ENCODE results near the gene EHMT1. TPM values are rescaled to one million over a fixed set of nuclear protein-coding genes. Genes with fewer than 3 reads are reported as not detected.

Gene EHMT1
- total and polyA plus RNA-seq, 4 donors: 14.7 to 85.8 (median 51.0) TPM

- ATAC-seq (ENCODE audit: low FRiP score): no peak
- H3K36me3 ChIP-seq (ENCODE audit: control insufficient read depth in 1 of 2, insufficient read depth in 2 of 2, low read length in 1 of 2): no peaks in the 10 kb centered on the region
These were observed 141.6 kb downstream of the EHMT1 start for GRCh38 chr9:137760426-137760825.

GRCh38 chr9:137761032-137761431 is 142.2 kb downstream of the EHMT1 start:
- H3K4me3 ChIP-seq (ENCODE audit: low read length in 2 of 2): no peak overlapping the region
- DNase-seq: no peak
- no peaks in the 10 kb centered on the region for H3K9me3 ChIP-seq (ENCODE audit: control insufficient read depth, low read length)
- no peak for ATAC-seq (ENCODE audit: low FRiP score)
- H3K27me3 ChIP-seq (ENCODE audit: control insufficient read depth in 1 of 2, insufficient read depth in 2 of 2, low read length in 1 of 2): no peaks in the 10 kb centered on the region
- intact Hi-C loops (cut with DNase I): no loop called here
- 31% methylated on average over 7 of the region's 7 CpGs for WGBS, 2 donors
- no peaks in the 10 kb centered on the region for H3K4me1 ChIP-seq (ENCODE audit: control insufficient read depth in 1 of 2, insufficient read depth in 2 of 2, low read length in 2 of 2)
- H3K27ac ChIP-seq (ENCODE audit: low read depth in 1 of 2, low read length in 2 of 2): no peak overlapping the region
- H3K36me3 ChIP-seq (ENCODE audit: control insufficient read depth in 1 of 2, insufficient read depth in 2 of 2, low read length in 1 of 2): no peaks in the 10 kb centered on the region

More at GRCh38 chr9:137760426-137760825, 141.6 kb downstream of the EHMT1 start:
- no peaks in the 10 kb centered on the region for H3K27me3 ChIP-seq (ENCODE audit: control insufficient read depth in 1 of 2, insufficient read depth in 2 of 2, low read length in 1 of 2)
- no peak overlapping the region for H3K4me3 ChIP-seq (ENCODE audit: low read length in 2 of 2)
- no peaks in the 10 kb centered on the region for H3K9me3 ChIP-seq (ENCODE audit: control insufficient read depth, low read length)
- intact Hi-C loops (cut with DNase I): no loop called here
- no peaks in the 10 kb centered on the region for H3K4me1 ChIP-seq (ENCODE audit: control insufficient read depth in 1 of 2, insufficient read depth in 2 of 2, low read length in 2 of 2)
- H3K27ac ChIP-seq (ENCODE audit: low read depth in 1 of 2, low read length in 2 of 2): no peak overlapping the region
- DNase-seq: no peak
- WGBS, 2 donors: 88 to 95% methylated on average over 12 of the region's 12 CpGs

- H3K27me3 ChIP-seq (ENCODE audit: control insufficient read depth in 1 of 2, insufficient read depth in 2 of 2, low read length in 1 of 2): no peaks in the 10 kb centered on the region
- 93 to 96% methylated on average over 9 of the region's 9 CpGs for WGBS, 2 donors
- ATAC-seq (ENCODE audit: low FRiP score) (no peak), DNase-seq (no peak)
- H3K27ac ChIP-seq (ENCODE audit: low read depth in 1 of 2, low read length in 2 of 2): no peak overlapping the region
- intact Hi-C loops (cut with DNase I): no loop called here
- H3K4me1 ChIP-seq (ENCODE audit: control insufficient read depth in 1 of 2, insufficient read depth in 2 of 2, low read length in 2 of 2): no peaks in the 10 kb centered on the region
- H3K36me3 ChIP-seq (ENCODE audit: control insufficient read depth in 1 of 2, insufficient read depth in 2 of 2, low read length in 1 of 2): no peaks in the 10 kb centered on the region
- H3K4me3 ChIP-seq (ENCODE audit: low read length in 2 of 2): no peak overlapping the region
- H3K9me3 ChIP-seq (ENCODE audit: control insufficient read depth, low read length): no peaks in the 10 kb centered on the region
These were observed 143.0 kb downstream of the EHMT1 start for GRCh38 chr9:137761793-137762192.

- Histone ChIP-seq H3K9me3 (ENCODE audit: control insufficient read depth, low read length) (no peaks in the 10 kb centered on the region), H3K27ac (ENCODE audit: low read depth in 1 of 2, low read length in 2 of 2) (no peak overlapping the region), H3K4me1 (ENCODE audit: control insufficient read depth in 1 of 2, insufficient read depth in 2 of 2, low read length in 2 of 2) (no peaks in the 10 kb centered on the region), H3K36me3 (ENCODE audit: control insufficient read depth in 1 of 2, insufficient read depth in 2 of 2, low read length in 1 of 2) (no peaks in the 10 kb centered on the region), H3K27me3 (ENCODE audit: control insufficient read depth in 1 of 2, insufficient read depth in 2 of 2, low read length in 1 of 2) (no peaks in the 10 kb centered on the region), H3K4me3 (ENCODE audit: low read length in 2 of 2) (no peak overlapping the region)
- no peak for DNase-seq
- WGBS, 2 donors: 83 to 86% methylated on average over 21 of the region's 21 CpGs
- ATAC-seq (ENCODE audit: low FRiP score): no peak
- intact Hi-C loops (cut with DNase I): no loop called here
These were observed 143.7 kb downstream of the EHMT1 start for GRCh38 chr9:137762414-137763061.

- Histone ChIP-seq H3K4me1 (ENCODE audit: control insufficient read depth in 1 of 2, insufficient read depth in 2 of 2, low read length in 2 of 2) (no peaks in the 10 kb centered on the region), H3K27me3 (ENCODE audit: control insufficient read depth in 1 of 2, insufficient read depth in 2 of 2, low read length in 1 of 2) (no peaks in the 10 kb centered on the region), H3K4me3 (ENCODE audit: low read length in 2 of 2) (no peak overlapping the region), H3K27ac (ENCODE audit: low read depth in 1 of 2, low read length in 2 of 2) (no peak overlapping the region), H3K9me3 (ENCODE audit: control insufficient read depth, low read length) (no peaks in the 10 kb centered on the region), H3K36me3 (ENCODE audit: control insufficient read depth in 1 of 2, insufficient read depth in 2 of 2, low read length in 1 of 2) (no peaks in the 10 kb centered on the region)
- intact Hi-C loops (cut with DNase I): no loop called here
- no peak for DNase-seq
- 88 to 91% methylated on average over 29 of the region's 29 CpGs for WGBS, 2 donors
- ATAC-seq (ENCODE audit: low FRiP score): no peak
These were observed 144.6 kb downstream of the EHMT1 start for GRCh38 chr9:137763271-137763955.

- ATAC-seq (ENCODE audit: low FRiP score) (no peak), DNase-seq (no peak)
- no peaks in the 10 kb centered on the region for H3K9me3 ChIP-seq (ENCODE audit: control insufficient read depth, low read length)
- H3K27ac ChIP-seq (ENCODE audit: low read depth in 1 of 2, low read length in 2 of 2): no peak overlapping the region
- H3K4me1 ChIP-seq (ENCODE audit: control insufficient read depth in 1 of 2, insufficient read depth in 2 of 2, low read length in 2 of 2): no peaks in the 10 kb centered on the region
- 89% methylated on average over 17 of the region's 17 CpGs for WGBS, 2 donors
- no peaks in the 10 kb centered on the region for H3K27me3 ChIP-seq (ENCODE audit: control insufficient read depth in 1 of 2, insufficient read depth in 2 of 2, low read length in 1 of 2)
- intact Hi-C loops (cut with DNase I): no loop called here
- H3K4me3 ChIP-seq (ENCODE audit: low read length in 2 of 2): no peak overlapping the region
- no peaks in the 10 kb centered on the region for H3K36me3 ChIP-seq (ENCODE audit: control insufficient read depth in 1 of 2, insufficient read depth in 2 of 2, low read length in 1 of 2)
These were observed 145.4 kb downstream of the EHMT1 start for GRCh38 chr9:137764171-137764671.

- WGBS, 2 donors: 79 to 90% methylated on average over 13 of the region's 13 CpGs
- Histone ChIP-seq H3K36me3 (ENCODE audit: control insufficient read depth in 1 of 2, insufficient read depth in 2 of 2, low read length in 1 of 2) (no peaks in the 10 kb centered on the region), H3K4me3 (ENCODE audit: low read length in 2 of 2) (no peak overlapping the region), H3K4me1 (ENCODE audit: control insufficient read depth in 1 of 2, insufficient read depth in 2 of 2, low read length in 2 of 2) (no peaks in the 10 kb centered on the region), H3K27ac (ENCODE audit: low read depth in 1 of 2, low read length in 2 of 2) (no peak overlapping the region), H3K27me3 (ENCODE audit: control insufficient read depth in 1 of 2, insufficient read depth in 2 of 2, low read length in 1 of 2) (no peaks in the 10 kb centered on the region), H3K9me3 (ENCODE audit: control insufficient read depth, low read length) (no peaks in the 10 kb centered on the region)
- DNase-seq (no peak), ATAC-seq (ENCODE audit: low FRiP score) (no peak)
- intact Hi-C loops (cut with DNase I): no loop called here
These were observed 146.2 kb downstream of the EHMT1 start for GRCh38 chr9:137764981-137765380.

GRCh38 chr9:137765536-137765935 is 146.7 kb downstream of the EHMT1 start:
- ATAC-seq (ENCODE audit: low FRiP score) (no peak), DNase-seq (no peak)
- H3K4me1 ChIP-seq (ENCODE audit: control insufficient read depth in 1 of 2, insufficient read depth in 2 of 2, low read length in 2 of 2): no peaks in the 10 kb centered on the region

GRCh38 chr9:137771580-137771979 is 152.8 kb downstream of the EHMT1 start:
- Histone ChIP-seq H3K27ac (ENCODE audit: low read depth in 1 of 2, low read length in 2 of 2) (no peak overlapping the region), H3K4me1 (ENCODE audit: control insufficient read depth in 1 of 2, insufficient read depth in 2 of 2, low read length in 2 of 2) (no peaks in the 10 kb centered on the region), H3K36me3 (ENCODE audit: control insufficient read depth in 1 of 2, insufficient read depth in 2 of 2, low read length in 1 of 2) (peaks cover 0 to 2% of the 10 kb centered on the region in 2 donors), H3K4me3 (ENCODE audit: low read length in 2 of 2) (no peak overlapping the region), H3K27me3 (ENCODE audit: control insufficient read depth in 1 of 2, insufficient read depth in 2 of 2, low read length in 1 of 2) (no peaks in the 10 kb centered on the region), H3K9me3 (ENCODE audit: control insufficient read depth, low read length) (no peaks in the 10 kb centered on the region)
- intact Hi-C loops (cut with DNase I): no loop called here
- ATAC-seq (ENCODE audit: low FRiP score) (no peak), DNase-seq (no peak)
- WGBS, 2 donors: 87 to 91% methylated on average over 14 of the region's 14 CpGs

More at GRCh38 chr9:137765536-137765935, 146.7 kb downstream of the EHMT1 start:
- WGBS, 2 donors: 75 to 82% methylated on average over 13 of the region's 13 CpGs
- Histone ChIP-seq H3K9me3 (ENCODE audit: control insufficient read depth, low read length) (no peaks in the 10 kb centered on the region), H3K36me3 (ENCODE audit: control insufficient read depth in 1 of 2, insufficient read depth in 2 of 2, low read length in 1 of 2) (no peaks in the 10 kb centered on the region), H3K4me3 (ENCODE audit: low read length in 2 of 2) (no peak overlapping the region), H3K27me3 (ENCODE audit: control insufficient read depth in 1 of 2, insufficient read depth in 2 of 2, low read length in 1 of 2) (no peaks in the 10 kb centered on the region), H3K27ac (ENCODE audit: low read depth in 1 of 2, low read length in 2 of 2) (no peak overlapping the region)
- intact Hi-C loops (cut with DNase I): no loop called here
